HG03460 (cell line): ENCODE data around the gene CHRNE.
"Not testable (repeated sequence)": the region's sequence is repeated elsewhere in the genome, so short reads cannot be mapped to it uniquely, and the experiment has no call there.

Experiments used
- ATAC-seq: cut with Tn5 transposase; IDR thresholded peaks from one replicate; pipeline ENCODE4 v1.9.1; 2021; ENCODE audit not compliant: unreplicated experiment

The CHRNE gene

DNA sequence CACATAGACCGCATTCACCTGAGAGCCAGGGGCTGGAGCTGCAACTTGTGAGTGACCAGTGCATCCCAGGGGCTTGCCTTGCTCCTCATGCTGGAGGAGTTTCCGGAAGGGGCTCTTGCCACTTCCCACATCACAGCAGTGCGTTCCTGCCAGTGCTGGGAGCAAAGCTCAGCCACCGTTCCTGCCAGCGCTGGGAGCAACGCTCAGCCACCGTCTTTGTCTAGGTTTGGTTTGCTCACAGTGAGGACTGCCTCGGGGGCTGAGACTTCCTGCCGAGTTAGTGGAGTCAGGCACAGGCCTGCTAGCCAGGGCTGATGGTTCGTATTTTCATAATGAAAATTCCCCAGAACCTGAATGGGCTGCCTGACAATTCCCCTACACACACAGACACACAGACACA, 5.4 kb upstream of the CHRNE start:
- ATAC-seq, result no peak

DNA sequence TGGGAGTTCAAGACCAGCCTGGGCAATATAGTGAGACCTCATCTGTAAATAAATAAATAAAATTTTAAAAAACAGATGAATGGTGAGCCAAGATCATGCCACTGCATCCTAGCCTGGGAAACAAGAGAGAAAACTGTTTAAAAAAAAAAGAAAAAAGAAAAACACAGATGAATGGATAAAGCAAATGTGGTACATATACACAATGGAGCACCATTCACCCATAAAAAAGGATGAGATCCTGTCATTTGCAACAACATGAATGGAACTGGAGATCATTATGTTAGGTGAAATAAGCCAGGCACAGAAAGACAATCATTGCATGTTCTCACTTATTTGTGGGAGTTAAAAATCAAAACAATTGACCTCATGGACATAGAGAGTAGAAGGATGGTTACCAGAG, 3.7 kb upstream of the CHRNE start:
- ATAC-seq, result not testable (repeated sequence)

- no peak for ATAC-seq
These were observed 358 bp downstream of the CHRNE start for GRCh38 chr17:4902540-4902939.

- no peak for ATAC-seq
These were observed 1.1 kb downstream of the CHRNE start for GRCh38 chr17:4901648-4902344.

DNA sequence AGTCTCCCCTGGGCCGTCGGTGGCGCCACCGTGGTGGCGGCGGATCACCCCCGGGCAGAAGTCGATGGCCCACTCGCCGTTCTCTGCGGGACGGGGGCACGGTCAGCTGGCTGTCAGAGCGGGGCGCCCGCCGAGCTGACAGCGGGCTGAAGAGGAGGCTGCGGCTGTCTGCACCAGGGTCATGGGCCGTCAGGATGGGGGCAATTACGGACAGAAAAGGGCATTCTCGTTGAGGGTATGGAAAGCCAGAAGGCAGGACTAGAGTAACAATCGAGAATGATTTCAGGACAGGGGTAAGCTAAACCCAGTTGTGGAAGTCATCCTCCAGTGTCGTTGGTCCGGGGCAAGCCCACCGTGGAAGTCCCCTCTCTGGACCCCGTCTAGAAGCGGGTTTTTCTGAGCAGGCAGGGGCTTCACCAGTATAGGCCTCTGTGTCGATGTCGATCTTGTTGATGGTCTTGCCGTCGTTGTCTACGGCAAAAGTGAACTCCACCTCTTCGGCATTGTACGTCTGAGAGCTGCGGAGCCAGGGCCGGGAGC, 1.7 kb downstream of the CHRNE start:
- no peak for ATAC-seq

DNA sequence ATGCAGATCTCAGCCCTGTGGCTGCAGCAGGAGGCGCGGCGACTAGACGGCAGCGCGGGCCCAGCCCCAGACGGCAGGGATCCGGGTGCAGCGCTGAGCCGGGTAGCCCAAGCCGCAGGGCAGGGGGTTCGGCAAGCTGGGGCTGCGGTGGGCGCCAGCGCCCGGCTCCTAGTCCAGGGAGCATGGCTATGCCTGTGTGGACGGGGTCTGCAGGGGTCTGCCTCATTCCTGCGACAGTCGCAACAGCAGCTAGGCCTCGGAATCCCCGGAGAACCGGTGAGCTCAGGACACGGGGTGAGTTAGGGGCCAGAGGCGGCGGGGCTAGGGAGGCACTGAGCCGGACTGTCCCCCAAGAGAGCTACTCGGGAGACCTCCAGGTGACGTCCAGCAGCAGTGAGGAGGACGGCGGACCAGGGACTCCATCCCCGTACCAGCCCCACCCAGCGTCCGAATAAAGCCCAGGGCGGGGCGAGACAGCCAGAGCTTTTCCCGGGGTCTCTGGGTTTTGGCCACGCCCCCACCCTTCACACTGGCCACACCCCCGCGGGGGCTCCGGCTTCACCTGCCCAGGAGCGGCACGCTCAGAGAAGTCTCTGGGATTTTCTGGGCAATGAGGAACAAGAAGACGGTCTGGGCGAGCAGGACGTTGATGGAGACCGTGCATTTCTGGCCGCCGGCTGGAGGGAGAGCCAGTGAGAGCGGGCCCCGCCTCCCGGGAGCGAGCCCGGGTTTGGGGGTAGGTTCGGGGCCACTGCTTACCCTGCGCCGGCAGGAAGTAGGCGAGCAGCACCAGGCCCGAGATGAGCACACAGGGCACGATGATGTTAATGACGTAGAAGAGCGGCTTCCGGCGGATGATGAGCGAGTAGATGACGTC, 2.4 kb downstream of the CHRNE start:
- ATAC-seq, result no peak

DNA sequence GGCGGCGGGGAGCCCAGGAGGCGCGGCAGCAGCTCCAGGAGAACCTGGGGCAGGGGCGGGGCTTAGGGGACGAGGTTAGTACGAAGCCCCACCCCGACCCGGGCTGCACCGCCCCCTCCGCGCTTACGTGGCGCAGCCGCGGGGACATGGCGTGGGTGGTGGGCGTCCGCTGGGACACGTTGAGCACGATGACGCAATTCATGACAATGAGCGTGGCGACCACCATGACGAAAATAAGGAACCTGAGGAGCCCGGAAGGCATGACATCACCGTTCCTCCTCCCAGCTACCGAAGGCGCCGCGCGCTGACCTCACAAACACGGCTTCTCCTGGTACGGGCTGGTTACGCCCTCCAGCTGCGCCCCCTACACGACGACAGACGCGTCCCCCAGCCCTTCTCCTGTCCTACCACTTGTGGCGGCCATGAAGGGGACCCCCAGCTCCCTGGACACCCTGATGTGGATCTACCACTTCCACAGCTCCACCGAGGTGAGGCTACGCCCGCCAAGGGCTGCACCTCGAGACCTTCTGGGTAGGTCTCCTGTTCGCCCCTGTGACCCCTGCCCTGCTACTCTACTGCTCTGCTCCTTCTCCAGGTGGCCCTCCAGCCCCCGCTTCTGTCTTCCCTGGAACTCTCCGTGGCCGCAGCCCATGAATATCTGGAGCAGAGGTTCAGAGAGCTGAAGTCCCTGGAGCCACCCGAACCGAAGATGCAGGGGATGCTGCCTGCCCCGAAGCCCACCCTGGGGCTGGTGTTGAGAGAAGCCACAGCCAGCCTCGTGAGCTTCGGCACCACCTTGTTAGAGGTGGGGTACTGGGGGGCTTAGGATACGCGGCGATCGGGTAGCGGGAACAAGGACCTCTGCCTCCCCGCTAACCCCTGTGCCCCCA, 3.3 kb downstream of the CHRNE start, which contains the start of gene C17orf107:
TSS of gene C17orf107 (plus strand) at position 196 of the 890 bp plus-strand sequence. CDS start at position 423, 227 bp downstream.
- no peak for ATAC-seq

GRCh38 chr17:4898927-4899326, 4.0 kb downstream of the CHRNE start:
- no peak for ATAC-seq

- no peak for ATAC-seq
These were observed 4.5 kb downstream of the CHRNE start for GRCh38 chr17:4898351-4898750.

DNA sequence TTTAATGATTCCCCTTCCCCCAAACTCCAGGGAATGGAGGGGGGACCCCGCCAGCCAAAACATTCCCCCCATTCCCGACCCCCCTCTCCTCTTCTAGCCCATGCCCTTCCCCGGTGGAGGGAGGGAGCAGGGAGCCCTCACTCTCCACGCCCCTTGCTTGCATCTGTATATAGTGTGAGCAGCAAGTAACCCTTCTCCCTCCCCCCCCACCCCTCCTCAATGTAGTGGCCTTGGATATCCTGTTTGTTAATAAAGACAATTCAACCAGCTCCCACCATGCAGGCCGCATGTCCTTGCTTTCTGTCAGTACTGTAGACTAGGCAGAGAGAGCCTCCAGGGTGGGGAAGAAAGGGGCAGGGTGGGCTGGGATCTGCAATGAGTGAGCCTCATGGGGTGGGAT, 5.1 kb downstream of the CHRNE start:
- ATAC-seq, result no peak

GRCh38 chr17:4897198-4897687, 5.7 kb downstream of the CHRNE start:
- ATAC-seq, result no peak

GRCh38 chr17:4896332-4897197, 6.3 kb downstream of the CHRNE start:
- no peak for ATAC-seq

DNA sequence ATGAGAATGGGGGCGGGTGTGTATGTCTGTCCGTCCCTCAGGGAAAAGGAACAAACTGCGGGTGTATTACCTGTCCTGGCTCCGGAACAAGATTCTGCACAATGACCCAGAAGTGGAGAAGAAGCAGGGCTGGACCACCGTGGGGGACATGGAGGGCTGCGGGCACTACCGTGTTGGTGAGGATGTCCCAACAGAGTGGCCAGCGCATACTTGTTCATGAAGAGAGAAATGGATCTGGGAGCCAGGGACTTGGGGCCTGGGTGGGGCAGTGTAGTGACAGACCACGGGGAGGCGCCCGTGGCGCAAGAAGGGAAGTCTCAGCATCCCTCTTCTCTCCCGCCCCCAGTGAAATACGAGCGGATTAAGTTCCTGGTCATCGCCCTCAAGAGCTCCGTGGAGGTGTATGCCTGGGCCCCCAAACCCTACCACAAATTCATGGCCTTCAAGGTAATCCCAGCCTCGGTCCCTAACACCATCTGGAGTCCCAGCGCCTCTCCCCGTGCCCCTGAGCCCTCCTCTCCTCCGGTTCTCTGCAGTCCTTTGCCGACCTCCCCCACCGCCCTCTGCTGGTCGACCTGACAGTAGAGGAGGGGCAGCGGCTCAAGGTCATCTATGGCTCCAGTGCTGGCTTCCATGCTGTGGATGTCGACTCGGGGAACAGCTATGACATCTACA, 7.1 kb downstream of the CHRNE start:
- ATAC-seq, result no peak

GRCh38 chr17:4895121-4895520, 7.8 kb downstream of the CHRNE start:
- ATAC-seq, result no peak

DNA sequence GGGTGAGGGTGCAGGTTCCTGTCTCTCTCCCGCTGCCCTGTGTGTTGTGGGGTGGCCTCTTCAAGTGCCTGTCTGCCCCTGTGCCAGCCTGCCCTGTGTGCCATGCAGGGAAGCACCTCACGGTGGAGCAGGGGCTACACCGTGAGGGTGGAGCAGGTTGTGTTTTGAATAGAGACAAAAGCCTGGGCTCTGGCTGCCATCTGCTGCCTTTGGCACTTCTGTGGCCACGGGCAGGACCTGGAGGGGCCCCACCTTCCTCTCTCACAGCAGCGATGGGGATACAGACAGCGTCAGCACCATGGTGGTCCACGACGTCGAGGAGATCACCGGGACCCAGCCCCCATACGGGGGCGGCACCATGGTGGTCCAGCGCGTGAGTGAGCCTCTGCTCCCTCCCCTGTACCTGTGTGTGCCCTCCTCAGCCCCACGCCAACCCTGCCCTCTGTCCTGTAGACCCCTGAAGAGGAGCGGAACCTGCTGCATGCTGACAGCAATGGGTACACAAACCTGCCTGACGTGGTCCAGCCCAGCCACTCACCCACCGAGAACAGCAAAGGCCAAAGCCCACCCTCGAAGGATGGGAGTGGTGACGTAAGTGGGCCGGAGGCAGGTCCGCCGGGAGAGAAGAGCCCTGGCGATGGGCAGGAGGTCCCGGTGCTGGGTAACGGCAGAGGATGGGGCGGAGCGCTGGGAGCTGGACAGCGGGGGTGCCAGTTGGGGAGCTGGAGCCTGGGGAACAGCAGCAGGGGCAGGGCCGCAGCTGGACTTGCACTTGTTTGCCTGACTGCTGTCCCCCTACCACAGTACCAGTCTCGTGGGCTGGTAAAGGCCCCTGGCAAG, 9.0 kb downstream of the CHRNE start:
- ATAC-seq, result no peak

DNA sequence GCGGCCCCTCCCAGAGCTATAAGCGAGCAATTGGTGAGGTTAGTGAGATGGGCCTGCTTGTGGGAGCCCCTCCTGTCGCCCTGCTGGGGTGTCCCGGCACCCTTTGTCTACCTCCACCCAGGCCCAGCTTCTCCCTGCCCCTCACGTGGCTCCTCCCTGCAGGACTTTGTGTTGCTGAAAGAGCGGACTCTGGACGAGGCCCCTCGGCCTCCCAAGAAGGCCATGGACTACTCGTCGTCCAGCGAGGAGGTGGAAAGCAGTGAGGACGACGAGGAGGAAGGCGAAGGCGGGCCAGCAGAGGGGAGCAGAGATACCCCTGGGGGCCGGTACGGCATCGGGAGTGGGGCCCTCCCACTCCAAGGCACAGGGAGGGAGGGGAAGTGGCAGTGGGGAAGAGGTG, 9.6 kb downstream of the CHRNE start:
- ATAC-seq, result no peak

DNA sequence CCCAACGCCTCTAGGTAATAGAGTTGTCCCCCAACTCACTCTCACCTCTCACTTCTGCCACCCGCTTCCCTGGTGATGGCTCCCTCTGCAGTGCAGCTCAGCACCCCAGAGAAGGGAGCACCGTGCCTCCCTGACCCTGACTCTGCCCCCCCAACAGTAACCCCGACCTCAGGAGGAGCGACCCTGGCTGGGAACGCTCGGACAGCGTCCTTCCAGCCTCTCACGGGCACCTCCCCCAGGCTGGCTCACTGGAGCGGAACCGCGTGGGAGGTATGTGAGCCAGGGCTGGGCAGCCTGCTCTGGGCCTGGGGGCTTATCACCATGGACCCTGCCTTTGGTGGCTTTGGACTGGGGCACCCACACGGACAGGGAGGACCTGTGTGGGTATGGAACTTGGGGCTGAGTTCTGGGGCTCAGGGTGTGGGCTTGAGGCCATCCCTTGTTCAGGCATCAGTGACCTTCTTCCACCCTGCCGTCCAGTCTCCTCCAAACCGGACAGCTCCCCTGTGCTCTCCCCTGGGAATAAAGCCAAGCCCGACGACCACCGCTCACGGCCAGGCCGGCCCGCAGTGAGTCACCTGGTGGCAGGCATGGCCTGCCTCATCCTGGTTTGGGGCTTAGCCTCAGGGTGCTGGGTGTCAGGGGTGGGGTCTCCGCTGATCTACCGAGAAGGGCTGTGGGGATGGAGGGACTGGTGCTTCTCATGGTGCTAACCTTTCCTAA, 10.2 kb downstream of the CHRNE start:
- ATAC-seq, result no peak
